ENCODE data around the gene TUBA8. TPM values are rescaled to one million over a fixed set of nuclear protein-coding genes. Genes with fewer than 3 reads are reported as not detected.
A peak's percentile ranks its signal among the peaks of the same experiment; 100 is the strongest.
"Not testable (repeated sequence)": the region's sequence is repeated elsewhere in the genome, so short reads cannot be mapped to it uniquely, and the experiment has no call there.

TUBA8 gene
- total RNA-seq, 1 experiment from 2014 or later, result 0.42 TPM

DNA sequence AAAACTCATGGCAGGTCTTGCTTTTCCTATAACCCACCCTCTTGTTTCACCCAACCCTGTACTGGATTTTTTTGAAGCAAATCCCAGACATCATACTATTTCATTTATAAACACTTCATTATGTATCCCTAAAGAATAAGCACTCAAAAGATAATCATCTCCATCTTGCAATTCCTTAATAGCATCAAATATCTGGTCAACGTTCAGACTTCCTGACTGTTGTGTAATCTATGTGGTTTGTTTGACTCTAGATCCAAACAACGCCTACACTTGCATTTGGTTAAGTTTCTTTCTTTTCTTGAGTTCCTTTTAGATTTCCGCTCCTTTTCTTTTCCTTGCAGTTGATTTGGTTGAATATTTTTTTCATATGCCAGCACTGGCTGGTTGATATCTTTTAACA lies 61.6 kb downstream of the TUBA8 start:
- H3K9me3 ChIP-seq (replicated peaks); H3K36me3 ChIP-seq; H3K4me3 ChIP-seq; H3K27me3 ChIP-seq (replicated peaks): not testable (repeated sequence)
- Histone ChIP-seq H3K27ac (peak overlapping the region; percentile 44; the same call in 1 of the 2 replicates), H3K4me1 (replicated peaks) (peaks cover 14% of the 10 kb centered on the region)
- DNase-seq (ENCODE audit: low read depth in 1 of 2, low spot score in 2 of 2), result peak in 1 of 2 experiments; percentile 34

DNA sequence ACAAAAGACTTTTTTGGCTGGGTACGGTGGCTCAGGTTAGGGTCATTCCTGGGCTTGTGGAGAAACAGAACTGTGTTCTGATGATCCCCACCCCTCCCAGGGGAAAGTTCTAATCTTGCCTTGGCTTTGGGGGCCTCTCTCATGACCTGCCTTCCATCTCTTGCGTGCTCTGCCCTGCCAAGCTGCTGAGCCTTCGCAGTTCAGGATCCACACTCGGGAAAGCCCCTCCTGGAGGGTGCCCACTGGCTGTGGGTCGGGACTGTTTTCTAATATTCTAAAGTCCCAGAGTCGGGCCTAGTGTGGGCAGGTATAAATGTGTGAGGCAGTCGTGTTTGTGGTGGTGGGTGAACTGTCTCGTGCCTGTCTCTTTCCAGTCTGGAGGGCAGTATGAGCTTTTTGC lies 62.2 kb downstream of the TUBA8 start:
- not testable (repeated sequence) for H3K9me3 ChIP-seq (replicated peaks); H3K36me3 ChIP-seq; DNase-seq (ENCODE audit: low read depth in 1 of 2, low spot score in 2 of 2); H3K27me3 ChIP-seq (replicated peaks); H3K4me3 ChIP-seq
- peak overlapping the region; percentile 44; the same call in 1 of the 2 replicates for H3K27ac ChIP-seq
- peaks cover 14% of the 10 kb centered on the region for H3K4me1 ChIP-seq (replicated peaks)

DNA sequence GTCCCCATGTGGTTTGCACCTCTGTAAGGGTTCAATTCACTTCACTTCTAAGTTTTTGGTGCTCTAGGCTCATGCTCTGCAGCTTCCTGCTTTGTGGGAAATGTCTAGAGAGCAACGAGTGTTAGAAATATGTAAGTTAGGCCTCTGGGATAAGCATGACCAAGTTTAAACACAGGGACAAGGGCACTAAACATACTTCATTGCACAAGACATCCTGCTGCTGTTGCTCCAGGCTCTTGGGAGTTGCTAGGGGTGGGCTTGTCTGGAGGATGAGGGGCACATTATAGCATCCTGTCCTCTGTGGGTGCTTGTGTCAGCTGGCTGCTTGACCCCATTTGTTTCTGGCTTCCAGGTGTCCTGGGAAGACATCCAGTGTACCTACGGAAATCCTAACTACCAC lies 62.8 kb downstream of the TUBA8 start:
- H3K27ac ChIP-seq; H3K4me3 ChIP-seq; H3K9me3 ChIP-seq (replicated peaks); H3K36me3 ChIP-seq; DNase-seq (ENCODE audit: low read depth in 1 of 2, low spot score in 2 of 2); H3K27me3 ChIP-seq (replicated peaks): not testable (repeated sequence)
- peaks cover 14% of the 10 kb centered on the region for H3K4me1 ChIP-seq (replicated peaks)

Other genes starting within 250 kb of the TUBA8 start
- 13.5 and 23.5 TPM in 2 replicates for gene MICAL3, start 86.2 kb upstream of the TUBA8 start, total RNA-seq (2014; rRNA removed; shearing (Covaris generic))
- gene PEX26, start 32.8 kb upstream of the TUBA8 start, total RNA-seq (2014; rRNA removed; shearing (Covaris generic)), result 19.2 and 27.2 TPM in 2 replicates
- 54.5 and 54.7 TPM in 2 replicates for gene USP18, start 39.4 kb downstream of the TUBA8 start, total RNA-seq (2014; rRNA removed; shearing (Covaris generic))